HUES64 (cell line): Measurements from ENCODE around the gene PNMA6F.

Experiments used
- H3K27ac ChIP-seq: 2 replicates; pipeline ENCODE4 v1.7.0; 2013; ENCODE audit warnings: low read depth, low read length, inconsistent platforms
- H3K27me3 ChIP-seq: 2 replicates; pipeline ENCODE4 v1.6.1; 2013; ENCODE audit warnings: mild to moderate bottlenecking, low read length; ENCODE audit not compliant: insufficient read depth
- H3K36me3 ChIP-seq: 2 replicates; pipeline ENCODE4 v1.6.1; 2013; ENCODE audit warnings: mild to moderate bottlenecking, low read length; ENCODE audit not compliant: insufficient read depth
- H3K4me1 ChIP-seq: 2 replicates; pipeline ENCODE4 v1.6.1; 2013; ENCODE audit warnings: mild to moderate bottlenecking, low read length, moderate library complexity; ENCODE audit not compliant: insufficient read depth
- H3K4me3 ChIP-seq: 2 replicates; pipeline ENCODE4 v1.5.1; 2013; ENCODE audit warnings: mild to moderate bottlenecking, low read length, moderate library complexity
- H3K9ac ChIP-seq: 2 replicates; pipeline ENCODE4 v1.6.1; 2013; ENCODE audit warnings: mild to moderate bottlenecking, low read depth, low read length
- H3K9me3 ChIP-seq: 2 replicates; pipeline ENCODE4 v1.6.1; 2013; ENCODE audit warnings: low read depth, low read length; ENCODE audit not compliant: insufficient read depth
- WGBS: fragments of 150-250, 120-280 bp; methylation state at CpG from one replicate; pipeline ENCODE4 v1.1.7; 2013; ENCODE audit warnings: missing lambda C conversion rate; 5-methylcytosine and 5-hydroxymethylcytosine counted together

Gene PNMA6F

DNA sequence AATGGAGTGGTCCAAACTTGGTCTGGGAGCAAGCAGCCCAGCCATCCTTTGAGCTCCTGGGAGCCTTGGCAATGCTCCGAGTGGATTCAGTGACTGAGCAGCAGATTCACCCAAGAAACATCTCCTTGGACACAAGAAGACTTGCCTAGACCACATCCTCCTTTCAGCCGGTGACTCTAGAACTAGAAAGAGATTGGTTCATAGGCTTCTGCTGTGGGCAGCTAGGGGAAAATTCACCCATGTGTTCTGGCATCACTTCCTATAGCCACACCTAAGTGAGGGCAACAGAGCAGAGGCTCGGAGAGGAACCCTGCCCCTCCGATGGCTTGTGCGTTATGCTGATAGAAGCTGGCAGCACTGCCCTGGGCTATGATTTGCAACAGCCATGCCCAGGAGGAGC is 28.4 kb upstream of the PNMA6F start:
- H3K9ac ChIP-seq, result no peak overlapping the region
- H3K27me3 ChIP-seq, result no peaks in the 10 kb centered on the region
- H3K4me1 ChIP-seq, result no peaks in the 10 kb centered on the region
- H3K4me3 ChIP-seq, result no peak overlapping the region
- peaks cover 24% of the 10 kb centered on the region for H3K36me3 ChIP-seq
- WGBS, result 94% methylated on average over 5 of the region's 5 CpGs
- no peaks in the 10 kb centered on the region for H3K9me3 ChIP-seq
- no peak overlapping the region for H3K27ac ChIP-seq

DNA sequence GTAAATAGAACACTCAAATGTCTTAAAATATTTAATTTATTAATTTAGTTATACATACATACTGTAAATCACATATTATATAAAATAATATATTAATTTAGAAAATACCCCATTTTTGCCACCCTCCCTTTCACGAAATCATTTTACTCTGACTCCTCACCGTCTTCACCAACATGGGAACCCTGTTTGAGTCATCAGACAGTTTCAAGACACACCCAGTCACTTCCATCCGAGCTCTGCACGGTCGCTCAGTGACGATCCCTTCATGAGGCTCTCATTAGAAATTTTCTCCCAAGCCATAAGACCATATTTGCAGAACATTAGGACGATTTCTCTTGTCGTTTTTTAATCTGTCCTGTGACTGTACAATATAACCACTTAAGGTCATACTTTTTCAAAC is 26.9 kb upstream of the PNMA6F start:
- WGBS, result 95% methylated on average over 8 of the region's 8 CpGs
- no peaks in the 10 kb centered on the region for H3K9me3 ChIP-seq
- peaks cover 30% of the 10 kb centered on the region for H3K36me3 ChIP-seq
- no peaks in the 10 kb centered on the region for H3K4me1 ChIP-seq
- H3K9ac ChIP-seq, result no peak overlapping the region
- no peak overlapping the region for H3K27ac ChIP-seq
- no peaks in the 10 kb centered on the region for H3K27me3 ChIP-seq
- H3K4me3 ChIP-seq, result no peak overlapping the region

DNA sequence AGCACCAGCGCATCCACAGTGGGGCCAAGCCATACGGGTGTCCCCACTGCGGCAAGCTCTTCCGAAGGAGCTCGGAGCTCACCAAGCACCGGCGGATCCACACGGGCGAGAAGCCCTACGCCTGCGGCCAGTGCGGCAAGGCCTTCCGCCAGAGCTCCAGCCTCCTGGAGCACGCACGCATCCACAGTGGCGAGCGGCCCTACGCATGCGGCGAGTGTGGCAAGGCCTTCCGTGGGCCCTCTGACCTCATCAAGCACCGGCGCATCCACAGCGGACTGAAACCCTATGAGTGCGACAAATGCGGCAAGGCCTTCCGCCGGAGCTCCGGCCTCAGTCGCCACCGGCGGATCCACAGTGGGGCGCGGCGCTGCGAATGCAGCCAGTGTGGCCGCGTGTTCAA is 26.0 kb upstream of the PNMA6F start:
- H3K36me3 ChIP-seq, result peaks cover 30% of the 10 kb centered on the region
- WGBS, result 94% methylated on average over 38 of the region's 38 CpGs

DNA sequence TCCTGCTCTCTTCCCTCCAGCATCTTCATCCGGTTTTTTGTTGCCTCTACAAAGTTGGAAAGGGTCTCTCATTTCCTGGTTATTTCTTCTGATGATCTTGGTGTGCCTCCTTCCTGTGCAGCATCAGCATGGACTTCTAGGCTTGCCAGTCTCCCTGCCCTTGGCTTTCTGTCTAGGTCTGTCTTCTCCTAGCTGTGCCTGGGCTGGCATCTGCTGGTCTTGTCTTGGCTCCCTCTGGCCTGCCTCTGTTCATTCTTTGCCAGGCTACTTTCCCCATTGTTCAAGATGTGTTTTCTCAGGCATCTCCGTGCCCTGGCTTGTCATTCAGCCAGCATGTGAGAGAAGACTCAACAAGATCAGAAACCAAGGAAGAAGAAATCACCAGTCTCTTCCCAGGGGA is 22.1 kb upstream of the PNMA6F start:
- Histone ChIP-seq H3K27ac (no peak overlapping the region), H3K4me3 (no peak overlapping the region), H3K36me3 (peaks cover 25% of the 10 kb centered on the region), H3K27me3 (no peaks in the 10 kb centered on the region), H3K9ac (no peak overlapping the region), H3K4me1 (no peaks in the 10 kb centered on the region), H3K9me3 (no peaks in the 10 kb centered on the region)
- WGBS, result 100% methylated on average over 2 of the region's 2 CpGs

More for the DNA sequence above, 26.0 kb upstream of the PNMA6F start:
- Histone ChIP-seq H3K4me1 (no peaks in the 10 kb centered on the region), H3K9me3 (no peaks in the 10 kb centered on the region), H3K27me3 (no peaks in the 10 kb centered on the region), H3K9ac (no peak overlapping the region), H3K4me3 (no peak overlapping the region), H3K27ac (no peak overlapping the region)

DNA sequence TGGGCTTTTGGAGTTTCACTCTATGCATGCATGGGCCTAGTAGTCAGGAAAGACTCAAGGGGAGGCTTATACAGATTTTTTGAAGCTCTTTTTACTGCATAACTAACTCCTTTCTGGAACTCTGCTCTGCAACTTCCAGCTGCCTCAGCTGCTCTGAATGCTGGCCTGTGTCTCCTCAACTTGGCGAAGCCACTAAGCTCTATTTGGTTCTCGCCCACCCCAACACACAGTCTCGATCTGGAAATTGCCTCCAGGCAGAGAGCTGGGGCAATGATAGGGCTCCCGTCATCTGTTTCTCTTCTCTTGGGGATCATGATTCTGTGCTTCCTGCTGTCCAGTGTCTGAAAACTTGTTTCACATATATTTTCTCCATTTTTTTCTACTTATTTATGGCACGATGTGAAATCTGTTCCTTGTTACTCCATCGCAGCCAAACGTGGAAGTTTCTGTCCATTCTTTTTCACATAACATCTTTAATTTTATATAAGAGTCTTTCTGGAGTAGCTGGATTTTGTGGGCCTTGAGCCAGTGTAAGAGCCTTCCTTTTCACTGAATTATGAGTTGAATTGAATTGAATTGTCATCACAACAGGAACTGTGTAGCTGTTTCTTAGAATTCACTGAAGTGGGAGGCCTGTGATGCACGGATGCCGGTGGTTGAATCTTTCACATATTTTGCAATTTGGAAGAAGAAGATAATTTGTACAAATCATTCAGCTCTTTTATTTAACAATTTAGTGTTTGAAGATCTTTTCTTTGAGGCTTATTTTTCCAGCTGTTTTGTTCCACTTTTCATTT is 21.4 kb upstream of the PNMA6F start:
- Histone ChIP-seq H3K4me3 (no peak overlapping the region), H3K27me3 (no peaks in the 10 kb centered on the region), H3K4me1 (no peaks in the 10 kb centered on the region), H3K9me3 (no peaks in the 10 kb centered on the region), H3K9ac (no peak overlapping the region), H3K36me3 (peaks cover 19% of the 10 kb centered on the region), H3K27ac (no peak overlapping the region)
- 93% methylated on average over 8 of the region's 9 CpGs for WGBS

DNA sequence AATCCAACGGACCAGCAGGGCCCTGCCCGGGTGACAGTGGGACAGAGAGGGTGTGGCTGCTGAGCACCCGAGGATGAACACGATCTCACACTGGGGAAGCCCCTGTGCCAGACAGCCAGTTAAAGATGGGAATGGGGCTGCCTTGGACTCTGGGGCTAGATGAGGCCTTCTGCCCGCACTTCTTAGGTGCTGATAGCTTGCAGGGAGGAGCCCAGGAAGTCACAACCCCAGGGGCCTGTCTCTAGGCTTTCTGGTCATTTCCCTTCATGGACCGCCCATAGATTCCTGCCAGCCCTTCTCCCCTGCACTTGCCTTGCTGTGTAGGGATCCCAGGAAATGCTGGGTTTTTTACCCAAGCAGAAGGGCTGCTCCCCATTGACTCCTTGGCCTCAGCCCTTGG is 18.5 kb upstream of the PNMA6F start:
- H3K4me3 ChIP-seq, result no peak overlapping the region
- 86% methylated on average over 6 of the region's 6 CpGs for WGBS
- no peaks in the 10 kb centered on the region for H3K9me3 ChIP-seq
- H3K36me3 ChIP-seq, result peaks cover 16% of the 10 kb centered on the region
- H3K4me1 ChIP-seq, result peaks cover 6% of the 10 kb centered on the region; the same call in 1 of the 2 replicates
- H3K9ac ChIP-seq, result no peak overlapping the region
- H3K27me3 ChIP-seq, result no peaks in the 10 kb centered on the region
- no peak overlapping the region for H3K27ac ChIP-seq

DNA sequence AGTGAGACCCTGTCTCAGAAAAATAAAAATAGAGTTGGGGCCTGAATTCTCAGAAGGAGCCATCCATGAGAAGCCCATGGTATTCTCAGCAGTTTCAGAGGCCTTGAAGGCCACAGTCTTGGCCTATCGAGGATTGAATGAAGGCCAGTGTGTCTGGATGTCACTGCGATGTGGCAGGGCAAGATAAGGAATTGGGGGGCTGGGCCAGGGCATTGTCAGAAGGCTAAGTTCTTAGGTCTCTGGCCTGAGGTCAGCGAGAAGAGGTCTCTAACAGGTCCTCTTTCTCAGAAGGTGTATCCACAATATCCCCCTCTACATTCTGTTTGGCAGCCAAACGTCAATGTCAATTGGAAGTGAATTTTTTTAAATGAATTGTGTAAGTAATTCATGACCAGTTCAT is 18.1 kb upstream of the PNMA6F start:
- H3K4me3 ChIP-seq, result no peak overlapping the region
- peaks cover 16% of the 10 kb centered on the region for H3K36me3 ChIP-seq
- 99% methylated on average over 4 of the region's 4 CpGs for WGBS
- H3K9ac ChIP-seq, result no peak overlapping the region
- no peaks in the 10 kb centered on the region for H3K9me3 ChIP-seq
- no peaks in the 10 kb centered on the region for H3K27me3 ChIP-seq
- peaks cover 6% of the 10 kb centered on the region; the same call in 1 of the 2 replicates for H3K4me1 ChIP-seq
- H3K27ac ChIP-seq, result no peak overlapping the region

DNA sequence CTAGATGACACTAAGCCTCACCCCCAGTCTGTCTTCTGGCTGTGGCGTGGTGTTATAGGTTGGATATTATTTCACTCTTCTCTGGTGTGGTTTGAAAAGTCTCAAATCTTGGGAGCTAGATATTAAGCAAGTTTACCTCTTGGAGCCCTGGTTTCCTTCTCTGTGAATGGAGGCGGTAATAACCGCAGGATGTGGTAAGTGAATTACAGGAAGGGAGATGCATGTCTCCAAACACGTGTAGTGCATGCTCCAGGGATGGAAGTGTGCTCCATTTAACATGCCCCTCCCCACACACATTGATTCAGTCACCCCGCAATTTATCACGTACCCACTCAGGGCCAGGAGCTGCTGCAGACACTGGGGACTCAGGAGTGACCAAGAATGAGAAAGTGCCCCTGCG is 17.3 kb upstream of the PNMA6F start:
- Histone ChIP-seq H3K36me3 (peaks cover 10% of the 10 kb centered on the region), H3K27me3 (no peaks in the 10 kb centered on the region), H3K4me1 (peaks cover 6% of the 10 kb centered on the region; the same call in 1 of the 2 replicates), H3K4me3 (no peak overlapping the region), H3K27ac (no peak overlapping the region), H3K9me3 (no peaks in the 10 kb centered on the region), H3K9ac (no peak overlapping the region)
- WGBS, result 95% methylated on average over 5 of the region's 7 CpGs

DNA sequence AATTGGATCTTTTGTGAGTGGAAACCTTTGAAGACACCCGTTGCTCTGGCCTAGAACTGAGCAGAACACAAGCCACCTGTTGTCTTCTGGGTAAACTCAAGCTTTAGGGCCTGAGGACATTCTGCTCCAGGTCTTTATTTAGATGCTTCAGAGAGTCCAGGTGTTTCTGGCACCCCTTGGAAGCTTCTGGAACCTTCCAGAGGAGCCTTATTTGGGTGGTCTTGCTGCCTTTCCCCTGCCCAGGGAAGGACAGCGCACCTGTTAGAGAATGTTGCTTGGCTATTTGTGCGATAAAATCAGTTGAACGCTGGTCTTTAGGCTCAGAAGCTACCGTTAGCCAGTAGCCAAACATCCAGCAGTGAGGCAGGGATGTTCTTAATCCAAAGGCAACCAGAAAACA is 15.4 kb upstream of the PNMA6F start:
- Histone ChIP-seq H3K9ac (no peak overlapping the region), H3K27ac (no peak overlapping the region), H3K4me3 (no peak overlapping the region), H3K4me1 (peaks cover 10% of the 10 kb centered on the region; the same call in 1 of the 2 replicates), H3K36me3 (peaks cover 10% of the 10 kb centered on the region), H3K9me3 (no peaks in the 10 kb centered on the region), H3K27me3 (peaks cover 5% of the 10 kb centered on the region; the same call in 1 of the 2 replicates)
- 97% methylated on average over 5 of the region's 5 CpGs for WGBS

DNA sequence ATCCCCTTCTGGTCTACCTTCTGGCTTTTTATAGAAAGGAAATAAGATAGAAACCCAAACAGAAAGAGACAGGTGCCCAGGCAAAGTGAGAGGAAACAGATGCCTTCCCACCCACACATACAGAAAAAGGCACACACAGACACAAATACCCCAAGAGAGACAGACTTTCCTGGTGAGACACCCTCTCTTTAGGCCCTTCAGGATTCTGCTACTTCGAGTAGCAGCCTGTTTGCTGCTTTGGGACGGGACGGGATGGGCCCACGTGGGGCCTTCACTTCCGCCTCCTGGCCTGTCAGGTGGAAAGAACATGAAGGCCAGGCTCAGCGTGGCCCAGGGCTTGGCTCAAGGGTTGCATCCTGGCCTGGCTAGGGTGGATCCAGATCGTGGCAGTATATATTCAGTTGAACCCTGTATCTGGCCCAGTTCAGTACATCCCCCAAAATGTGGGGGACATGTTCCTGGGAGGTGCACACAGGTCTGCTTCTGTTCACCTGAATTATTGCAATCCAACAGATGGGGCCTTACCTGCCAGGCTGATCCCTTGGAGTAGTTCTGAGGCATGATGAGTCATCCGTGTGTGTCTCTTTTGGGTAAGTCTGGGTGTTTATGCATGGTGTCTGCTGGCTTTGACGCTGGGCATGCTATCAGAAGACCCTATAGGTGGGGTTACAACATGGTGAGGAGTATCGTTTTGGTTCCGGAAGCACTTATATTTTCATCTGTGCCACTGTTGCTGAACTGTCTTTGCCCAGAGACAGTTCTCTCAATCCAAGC is 14.7 kb upstream of the PNMA6F start:
- Histone ChIP-seq H3K27ac (no peak overlapping the region), H3K27me3 (peaks cover 5% of the 10 kb centered on the region; the same call in 1 of the 2 replicates), H3K9ac (no peak overlapping the region), H3K4me1 (peaks cover 10% of the 10 kb centered on the region; the same call in 1 of the 2 replicates), H3K36me3 (peaks cover 10% of the 10 kb centered on the region), H3K4me3 (no peak overlapping the region), H3K9me3 (no peaks in the 10 kb centered on the region)
- 84% methylated on average over 11 of the region's 11 CpGs for WGBS

DNA sequence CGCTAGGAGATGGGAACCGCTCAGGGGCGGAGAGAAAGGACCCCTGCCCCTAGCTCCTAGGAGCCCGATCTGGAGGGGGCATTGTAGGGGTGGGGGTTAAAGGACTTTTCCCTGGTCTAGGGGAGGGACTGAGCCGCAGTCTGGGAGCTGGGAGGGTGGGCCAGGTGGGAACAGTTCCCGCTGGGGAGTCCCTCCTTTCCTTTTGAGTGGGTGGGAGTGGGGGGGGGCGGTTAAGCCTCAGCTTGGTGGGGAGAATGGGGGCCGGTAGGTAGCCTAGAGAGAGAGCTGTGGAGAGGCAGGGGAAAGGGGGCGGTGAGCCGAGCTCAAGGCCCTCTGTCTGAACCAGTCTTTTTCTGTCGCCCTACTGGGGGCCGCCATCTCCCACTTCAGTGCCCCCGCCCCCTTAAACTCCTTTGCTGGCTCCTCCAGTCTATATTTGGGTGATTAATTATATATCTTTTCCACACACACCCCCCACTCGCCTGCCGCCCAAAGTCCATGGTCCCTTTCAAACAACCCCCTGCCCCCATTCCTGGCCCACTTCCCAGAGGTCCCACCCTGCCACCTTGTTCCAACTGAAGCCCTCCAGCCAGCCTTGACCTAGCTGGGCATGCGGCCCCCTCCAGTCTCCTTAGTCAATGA is 13.2 kb upstream of the PNMA6F start:
- no peak overlapping the region for H3K27ac ChIP-seq
- 20% methylated on average over 11 of the region's 16 CpGs for WGBS
- peaks cover 6% of the 10 kb centered on the region; the same call in 1 of the 2 replicates for H3K36me3 ChIP-seq

More for the DNA sequence above, 13.2 kb upstream of the PNMA6F start:
- Histone ChIP-seq H3K4me1 (peaks cover 10% of the 10 kb centered on the region; the same call in 1 of the 2 replicates), H3K4me3 (peak overlapping the region; percentile 73), H3K9ac (peak overlapping the region; percentile 88; the same call in 1 of the 2 replicates), H3K27me3 (peaks cover 5% of the 10 kb centered on the region; the same call in 1 of the 2 replicates), H3K9me3 (no peaks in the 10 kb centered on the region)
